22Rv1 (cell line): Measurements from ENCODE around the gene FAM180A.

Source experiments
- ZFX ChIP-seq: fragments of 450-650 bp; IDR thresholded peaks from 2 replicates; pipeline ENCODE4 v1.6.1; 2017; ENCODE audit warnings: antibody characterized with exemption, borderline replicate concordance
- TF ChIP-seq, protein P1 (sequence below): fragments of 450-650 bp; IDR thresholded peaks from 2 replicates; pipeline ENCODE4 v1.5.1; 2017; ENCODE audit warnings: mild to moderate bottlenecking

DNA sequence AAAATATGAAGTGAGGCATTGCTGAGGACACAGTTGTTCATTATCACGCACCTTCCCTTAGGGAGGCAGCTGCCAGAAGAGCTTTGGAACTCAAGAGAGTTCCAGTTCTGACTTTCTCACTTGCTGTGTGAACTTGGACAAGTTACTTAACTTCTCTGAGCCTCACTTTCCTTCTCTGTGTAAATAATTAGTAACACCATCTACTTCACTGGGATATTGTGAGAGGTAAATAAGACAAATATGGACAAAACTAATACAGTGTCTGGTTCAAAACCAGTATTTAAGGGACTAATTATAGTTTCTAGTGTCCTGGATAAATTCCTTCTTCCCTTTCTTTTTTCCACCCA lies 14.3 kb downstream of the FAM180A start:
- TF ChIP-seq, protein P1, sequence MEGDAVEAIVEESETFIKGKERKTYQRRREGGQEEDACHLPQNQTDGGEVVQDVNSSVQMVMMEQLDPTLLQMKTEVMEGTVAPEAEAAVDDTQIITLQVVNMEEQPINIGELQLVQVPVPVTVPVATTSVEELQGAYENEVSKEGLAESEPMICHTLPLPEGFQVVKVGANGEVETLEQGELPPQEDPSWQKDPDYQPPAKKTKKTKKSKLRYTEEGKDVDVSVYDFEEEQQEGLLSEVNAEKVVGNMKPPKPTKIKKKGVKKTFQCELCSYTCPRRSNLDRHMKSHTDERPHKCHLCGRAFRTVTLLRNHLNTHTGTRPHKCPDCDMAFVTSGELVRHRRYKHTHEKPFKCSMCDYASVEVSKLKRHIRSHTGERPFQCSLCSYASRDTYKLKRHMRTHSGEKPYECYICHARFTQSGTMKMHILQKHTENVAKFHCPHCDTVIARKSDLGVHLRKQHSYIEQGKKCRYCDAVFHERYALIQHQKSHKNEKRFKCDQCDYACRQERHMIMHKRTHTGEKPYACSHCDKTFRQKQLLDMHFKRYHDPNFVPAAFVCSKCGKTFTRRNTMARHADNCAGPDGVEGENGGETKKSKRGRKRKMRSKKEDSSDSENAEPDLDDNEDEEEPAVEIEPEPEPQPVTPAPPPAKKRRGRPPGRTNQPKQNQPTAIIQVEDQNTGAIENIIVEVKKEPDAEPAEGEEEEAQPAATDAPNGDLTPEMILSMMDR, result no peak
- no peak for TF ChIP-seq ZFX
